ENCODE results near the gene CST6. TPM values are rescaled to one million over a fixed set of nuclear protein-coding genes. Genes with fewer than 3 reads are reported as not detected.

CST6 gene
- total and polyA plus RNA-seq, 2 donors (not counting 3 experiments of a cell fraction or from before 2014, with no cell fraction given) = 0.46 to 2.2 TPM

DNA sequence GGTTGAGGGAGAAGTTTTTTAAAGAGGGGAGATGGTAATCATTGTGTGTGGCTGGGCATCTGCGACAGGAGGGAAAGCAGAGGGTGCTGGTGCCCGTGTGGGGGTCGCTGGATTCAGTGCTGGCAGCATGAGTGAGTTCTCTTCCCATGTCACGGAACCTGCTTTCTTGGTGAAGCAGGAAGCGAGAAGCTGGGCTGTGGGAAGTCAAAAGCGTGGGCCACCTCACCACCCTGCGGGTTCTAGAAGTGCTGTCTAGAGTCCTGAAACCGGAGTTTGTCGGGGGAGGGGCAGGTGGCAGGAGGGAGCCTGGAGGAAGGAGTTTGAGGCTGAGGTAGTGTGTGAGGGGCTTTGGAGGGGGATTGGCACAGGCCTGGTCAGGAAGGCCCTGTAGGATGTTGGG, 36.0 kb upstream of the CST6 start:
- ChIA-PET CTCF (no interaction called here), POLR2A (no interaction called here)
- no peaks in the 10 kb centered on the region for H3K79me2 ChIP-seq (ENCODE audit: control insufficient read depth, insufficient read depth, low read length)
- no peak overlapping the region for H3K9ac ChIP-seq (replicated peaks; ENCODE audit: extremely low read depth, insufficient read depth, low read length)
- H3K9me3 ChIP-seq (replicated peaks; ENCODE audit: control insufficient read depth, insufficient read depth, low read length) = no peaks in the 10 kb centered on the region
- TF ChIP-seq JUN (IDR thresholded peaks at IDR 0.05; ENCODE audit: borderline replicate concordance, insufficient read depth, insufficient read length, low read depth) = no peak
- no peak for TF ChIP-seq MAX (IDR thresholded peaks at IDR 0.05; ENCODE audit: insufficient read depth, insufficient read length)
- TF ChIP-seq MYC (IDR thresholded peaks at IDR 0.05; ENCODE audit: low read depth, low read length) = no peak
- TF ChIP-seq FOS (IDR thresholded peaks at IDR 0.05; ENCODE audit: borderline replicate concordance, insufficient read depth, low read length) = no peak
- no peak for TF ChIP-seq GATA2 (IDR thresholded peaks at IDR 0.05; ENCODE audit: insufficient read depth, insufficient read length, low read depth, low read length)
- no peak for TF ChIP-seq POLR2A (IDR thresholded peaks at IDR 0.05; ENCODE audit: low read depth, low read length)
- no peak for TF ChIP-seq POLR2AphosphoS5 (IDR thresholded peaks at IDR 0.05; ENCODE audit: insufficient read depth, low read depth, low read length)
- peaks cover 4 to 36% of the 10 kb centered on the region in 2 experiments for H3K36me3 ChIP-seq (ENCODE audit: control insufficient read depth in 2 of 2, extremely low read depth in 1 of 2, insufficient read depth in 2 of 2, low read length in 2 of 2)
- H3K9me1 ChIP-seq (replicated peaks; ENCODE audit: control insufficient read depth, extremely low read depth, insufficient read depth, low read length) = no peaks in the 10 kb centered on the region
- DNase-seq (ENCODE audit: low read depth, low spot score) = no peak
- H3K27ac ChIP-seq (ENCODE audit: insufficient read depth, low read depth, low read length) = no peak overlapping the region
- no peaks in the 10 kb centered on the region for H3K27me3 ChIP-seq (ENCODE audit: control insufficient read depth in 2 of 2, insufficient read depth in 2 of 2, low read length in 2 of 2)
- H3K4me2 ChIP-seq (ENCODE audit: insufficient read depth, low read length) = no peak overlapping the region
- H3K4me1 ChIP-seq (ENCODE audit: control insufficient read depth, extremely low read depth, insufficient read depth, low read length) = no peaks in the 10 kb centered on the region
- dilution Hi-C loops (cut with MboI; ENCODE audit: extremely low pct_ligation_motif_present, low sequenced_read_pairs) = no loop called here
- no peaks in the 10 kb centered on the region for H4K20me1 ChIP-seq (replicated peaks; ENCODE audit: control insufficient read depth, extremely low read depth, insufficient read depth, low read length)
- BruUV-seq (replicated peaks) = no TSS peak
- H3K4me3 ChIP-seq (replicated peaks in 1 of 3; ENCODE audit: insufficient read depth in 1 of 3, low read depth in 1 of 3, low read length in 3 of 3) = no peak overlapping the region
- intact Hi-C loops (cut with micrococcal nuclease) = no loop called here
- FAIRE-seq = no peak
- H2AFZ ChIP-seq (ENCODE audit: low read depth, low read length) = no peak overlapping the region
